COLO668 (cell line): ENCODE data around the gene SNCAIP.
A peak's percentile ranks its signal among the peaks of the same experiment; 100 is the strongest.

Experiments used
- DNase-seq: peaks from one replicate; lab custom pipeline; 2025; ENCODE audit not compliant: unreplicated experiment; lab: John Stamatoyannopoulos, UW

The SNCAIP gene

GRCh38 chr5:122311961-122312590, at the start of gene SNCAIP:
TSS of gene SNCAIP (plus strand) at chr5:122312237. CDS start at chr5:122391135, 78,898 bp downstream.
- DNase-seq = peak; percentile 69

- no peak for DNase-seq
Measured at GRCh38 chr5:122263352-122264030, 48.5 kb upstream of the SNCAIP start.

- no peak for DNase-seq
Measured at GRCh38 chr5:122264610-122265009, 47.4 kb upstream of the SNCAIP start.

GRCh38 chr5:122267185-122267584, 44.9 kb upstream of the SNCAIP start:
- no peak for DNase-seq

- DNase-seq = no peak
Measured at GRCh38 chr5:122273696-122274095, 38.3 kb upstream of the SNCAIP start.

GRCh38 chr5:122283592-122283991, 28.4 kb upstream of the SNCAIP start:
- DNase-seq = no peak

GRCh38 chr5:122286541-122286940, 25.5 kb upstream of the SNCAIP start:
- no peak for DNase-seq

- DNase-seq = no peak
Measured at GRCh38 chr5:122287101-122287500, 24.9 kb upstream of the SNCAIP start.

GRCh38 chr5:122291000-122291901, 20.8 kb upstream of the SNCAIP start:
- DNase-seq = no peak

GRCh38 chr5:122292332-122292731, 19.7 kb upstream of the SNCAIP start:
- no peak for DNase-seq

- no peak for DNase-seq
Measured at GRCh38 chr5:122295138-122295537, 16.9 kb upstream of the SNCAIP start.

GRCh38 chr5:122296871-122297270, 15.2 kb upstream of the SNCAIP start:
- no peak for DNase-seq

GRCh38 chr5:122297587-122298298, 14.3 kb upstream of the SNCAIP start:
- no peak for DNase-seq

- no peak for DNase-seq
Measured at GRCh38 chr5:122300374-122300773, 11.7 kb upstream of the SNCAIP start.

- no peak for DNase-seq
Measured at GRCh38 chr5:122301016-122301415, 11.0 kb upstream of the SNCAIP start.

- DNase-seq = no peak
Measured at GRCh38 chr5:122304471-122305215, 7.4 kb upstream of the SNCAIP start.

- DNase-seq = no peak
Measured at GRCh38 chr5:122306461-122306860, 5.6 kb upstream of the SNCAIP start.

- DNase-seq = no peak
Measured at GRCh38 chr5:122310889-122311288, 1.1 kb upstream of the SNCAIP start.

GRCh38 chr5:122311497-122311960, 508 bp upstream of the SNCAIP start:
- DNase-seq = no peak
